ENCODE results near the gene RIMS4.
"Not testable (repeated sequence)": the region's sequence is repeated elsewhere in the genome, so short reads cannot be mapped to it uniquely, and the experiment has no call there.

RIMS4 gene

GRCh38 chr20:44795836-44796235 lies 14.5 kb downstream of the RIMS4 start:
- DNase-seq (ENCODE audit: low read depth) = no peak

GRCh38 chr20:44792796-44793195 lies 17.6 kb downstream of the RIMS4 start:
- no peak for DNase-seq (ENCODE audit: low read depth)

GRCh38 chr20:44790638-44791393 lies 19.5 kb downstream of the RIMS4 start:
- no peak for DNase-seq (ENCODE audit: low read depth)

GRCh38 chr20:44788706-44789456 lies 21.5 kb downstream of the RIMS4 start:
- no peak for DNase-seq (ENCODE audit: low read depth)

GRCh38 chr20:44787299-44787698 lies 23.0 kb downstream of the RIMS4 start:
- no peak for DNase-seq (ENCODE audit: low read depth)

- DNase-seq (ENCODE audit: low read depth) = no peak
These were observed 24.6 kb downstream of the RIMS4 start for GRCh38 chr20:44785768-44786167.

- no peak for DNase-seq (ENCODE audit: low read depth)
These were observed 25.7 kb downstream of the RIMS4 start for GRCh38 chr20:44784688-44785087.

GRCh38 chr20:44781791-44782190 lies 28.6 kb downstream of the RIMS4 start:
- no peak for DNase-seq (ENCODE audit: low read depth)

- no peak for DNase-seq (ENCODE audit: low read depth)
These were observed 29.2 kb downstream of the RIMS4 start for GRCh38 chr20:44781118-44781517.

- DNase-seq (ENCODE audit: low read depth) = no peak
These were observed 30.1 kb downstream of the RIMS4 start for GRCh38 chr20:44780226-44780625.

- no peak for DNase-seq (ENCODE audit: low read depth)
These were observed 33.4 kb downstream of the RIMS4 start for GRCh38 chr20:44776980-44777379.

GRCh38 chr20:44773070-44773829 lies 37.1 kb downstream of the RIMS4 start:
- DNase-seq (ENCODE audit: low read depth) = no peak

GRCh38 chr20:44772636-44773035 lies 37.7 kb downstream of the RIMS4 start:
- DNase-seq (ENCODE audit: low read depth) = no peak

GRCh38 chr20:44771172-44771535 lies 39.2 kb downstream of the RIMS4 start:
- no peak for DNase-seq (ENCODE audit: low read depth)

GRCh38 chr20:44770484-44771171 lies 39.7 kb downstream of the RIMS4 start:
- no peak for DNase-seq (ENCODE audit: low read depth)

GRCh38 chr20:44769481-44769863 lies 40.9 kb downstream of the RIMS4 start:
- no peak for DNase-seq (ENCODE audit: low read depth)

GRCh38 chr20:44768854-44769480 lies 41.4 kb downstream of the RIMS4 start:
- no peak for DNase-seq (ENCODE audit: low read depth)

- no peak for DNase-seq (ENCODE audit: low read depth)
These were observed 42.1 kb downstream of the RIMS4 start for GRCh38 chr20:44768256-44768655.

- no peak for DNase-seq (ENCODE audit: low read depth)
These were observed 44.5 kb downstream of the RIMS4 start for GRCh38 chr20:44765701-44766347.

GRCh38 chr20:44765091-44765490 lies 45.3 kb downstream of the RIMS4 start:
- DNase-seq (ENCODE audit: low read depth) = no peak

GRCh38 chr20:44763798-44764197 lies 46.5 kb downstream of the RIMS4 start:
- not testable (repeated sequence) for DNase-seq (ENCODE audit: low read depth)

Measured in GM04503 (cell line).